Chondrocyte (in vitro differentiated cells): ENCODE results near the gene TRIM54. TPM values are rescaled to one million over a fixed set of nuclear protein-coding genes. Genes with fewer than 3 reads are reported as not detected.
A peak's percentile ranks its signal among the peaks of the same experiment; 100 is the strongest.
"Not testable (repeated sequence)": the region's sequence is repeated elsewhere in the genome, so short reads cannot be mapped to it uniquely, and the experiment has no call there.

ENCODE experiments used
- DNase-seq: peaks from one replicate; pipeline ENCODE4 v3.0.0; 2021; ENCODE audit warnings: mixed read lengths, low spot score
- H3K27ac Mint-ChIP-seq: one replicate; pipeline ENCODE4 v1.8.0; 2021; ENCODE audit warnings: mild to moderate bottlenecking, moderate library complexity, mixed read lengths; ENCODE audit not compliant: unreplicated experiment
- H3K27me3 Mint-ChIP-seq: 2 replicates; pipeline ENCODE4 v1.8.0; 2021; ENCODE audit warnings: low read depth, mixed read lengths
- H3K36me3 Mint-ChIP-seq: 2 replicates; pipeline ENCODE4 v1.8.0; 2021; ENCODE audit warnings: low read depth, mixed read lengths
- H3K4me1 Mint-ChIP-seq: 2 replicates; pipeline ENCODE4 v1.8.0; 2021; ENCODE audit warnings: low read depth, mild to moderate bottlenecking, mixed read lengths
- H3K4me3 Mint-ChIP-seq: one replicate; pipeline ENCODE4 v1.8.0; 2021; ENCODE audit warnings: mild to moderate bottlenecking, moderate library complexity, mixed read lengths; ENCODE audit not compliant: unreplicated experiment
- H3K9me3 Mint-ChIP-seq: 2 replicates; pipeline ENCODE4 v1.8.0; 2021; ENCODE audit warnings: low read depth, mixed read lengths
- total RNA-seq: library from RNA; stranded (reverse); gene quantifications from 3 replicates; pipeline ENCODE4 v1.2.1, GENCODE V29; 2021
- TF ChIP-seq, protein P1 (sequence below): fragments of 200-600 bp; sonication (generic); IDR thresholded peaks from 2 replicates; pipeline ENCODE4 v1.5.0; 2021; ENCODE audit warnings: antibody characterized with exemption, mild to moderate bottlenecking, moderate library complexity

TRIM54 gene
- total RNA-seq, 1 donor from 2014 or later = not detected

DNA sequence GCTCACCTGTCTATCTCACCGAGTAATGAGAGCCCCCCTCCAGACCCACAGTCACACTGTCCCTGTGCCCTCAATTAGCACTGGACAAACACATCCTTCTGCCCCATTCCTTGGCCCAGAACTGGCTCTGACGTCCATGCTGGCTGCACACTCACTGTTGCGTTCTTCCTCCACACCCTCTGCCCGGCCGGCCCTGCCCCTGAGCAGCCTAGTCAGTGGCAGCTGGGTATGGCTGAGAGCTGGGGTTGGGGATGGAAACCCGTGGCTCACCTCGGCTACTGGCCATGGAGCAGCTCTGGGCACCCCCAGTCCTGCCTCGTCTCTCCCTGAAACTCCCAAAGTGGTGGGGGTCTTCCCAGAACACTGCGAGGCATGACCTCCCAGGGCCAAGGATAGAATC, 32.5 kb downstream of the TRIM54 start:
- Mint-ChIP-seq H3K4me3 (no peak overlapping the region), H3K36me3 (peaks cover 12% of the 10 kb centered on the region), H3K4me1 (no peaks in the 10 kb centered on the region), H3K9me3 (no peaks in the 10 kb centered on the region), H3K27ac (no peak overlapping the region), H3K27me3 (no peaks in the 10 kb centered on the region)
- TF ChIP-seq, protein P1, sequence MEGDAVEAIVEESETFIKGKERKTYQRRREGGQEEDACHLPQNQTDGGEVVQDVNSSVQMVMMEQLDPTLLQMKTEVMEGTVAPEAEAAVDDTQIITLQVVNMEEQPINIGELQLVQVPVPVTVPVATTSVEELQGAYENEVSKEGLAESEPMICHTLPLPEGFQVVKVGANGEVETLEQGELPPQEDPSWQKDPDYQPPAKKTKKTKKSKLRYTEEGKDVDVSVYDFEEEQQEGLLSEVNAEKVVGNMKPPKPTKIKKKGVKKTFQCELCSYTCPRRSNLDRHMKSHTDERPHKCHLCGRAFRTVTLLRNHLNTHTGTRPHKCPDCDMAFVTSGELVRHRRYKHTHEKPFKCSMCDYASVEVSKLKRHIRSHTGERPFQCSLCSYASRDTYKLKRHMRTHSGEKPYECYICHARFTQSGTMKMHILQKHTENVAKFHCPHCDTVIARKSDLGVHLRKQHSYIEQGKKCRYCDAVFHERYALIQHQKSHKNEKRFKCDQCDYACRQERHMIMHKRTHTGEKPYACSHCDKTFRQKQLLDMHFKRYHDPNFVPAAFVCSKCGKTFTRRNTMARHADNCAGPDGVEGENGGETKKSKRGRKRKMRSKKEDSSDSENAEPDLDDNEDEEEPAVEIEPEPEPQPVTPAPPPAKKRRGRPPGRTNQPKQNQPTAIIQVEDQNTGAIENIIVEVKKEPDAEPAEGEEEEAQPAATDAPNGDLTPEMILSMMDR = no peak
- DNase-seq = no peak

DNA sequence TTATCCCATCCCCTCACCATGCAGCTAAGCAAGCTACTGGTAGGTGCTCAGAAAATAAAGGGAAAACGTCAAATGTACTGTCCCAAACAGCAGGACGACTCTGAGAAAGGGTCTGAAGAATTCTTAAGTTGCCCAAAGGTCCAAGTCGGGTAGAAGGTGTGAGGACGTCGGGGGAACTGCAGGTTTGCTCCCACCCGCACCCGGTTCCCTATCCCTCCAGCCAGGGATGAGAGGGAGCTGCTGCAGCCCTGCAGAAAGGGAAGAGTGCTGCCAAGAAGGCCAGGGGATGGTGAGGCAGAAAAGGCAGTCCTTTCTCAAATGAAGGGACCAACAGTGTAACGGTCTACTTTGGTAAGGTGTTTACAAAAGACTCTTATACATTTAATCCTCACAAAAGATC, 32.9 kb downstream of the TRIM54 start:
- Mint-ChIP-seq H3K27me3 (no peaks in the 10 kb centered on the region), H3K9me3 (no peaks in the 10 kb centered on the region), H3K4me1 (no peaks in the 10 kb centered on the region), H3K4me3 (no peak overlapping the region), H3K27ac (no peak overlapping the region), H3K36me3 (peaks cover 10% of the 10 kb centered on the region)
- DNase-seq = no peak
- TF ChIP-seq, protein P1 = no peak

DNA sequence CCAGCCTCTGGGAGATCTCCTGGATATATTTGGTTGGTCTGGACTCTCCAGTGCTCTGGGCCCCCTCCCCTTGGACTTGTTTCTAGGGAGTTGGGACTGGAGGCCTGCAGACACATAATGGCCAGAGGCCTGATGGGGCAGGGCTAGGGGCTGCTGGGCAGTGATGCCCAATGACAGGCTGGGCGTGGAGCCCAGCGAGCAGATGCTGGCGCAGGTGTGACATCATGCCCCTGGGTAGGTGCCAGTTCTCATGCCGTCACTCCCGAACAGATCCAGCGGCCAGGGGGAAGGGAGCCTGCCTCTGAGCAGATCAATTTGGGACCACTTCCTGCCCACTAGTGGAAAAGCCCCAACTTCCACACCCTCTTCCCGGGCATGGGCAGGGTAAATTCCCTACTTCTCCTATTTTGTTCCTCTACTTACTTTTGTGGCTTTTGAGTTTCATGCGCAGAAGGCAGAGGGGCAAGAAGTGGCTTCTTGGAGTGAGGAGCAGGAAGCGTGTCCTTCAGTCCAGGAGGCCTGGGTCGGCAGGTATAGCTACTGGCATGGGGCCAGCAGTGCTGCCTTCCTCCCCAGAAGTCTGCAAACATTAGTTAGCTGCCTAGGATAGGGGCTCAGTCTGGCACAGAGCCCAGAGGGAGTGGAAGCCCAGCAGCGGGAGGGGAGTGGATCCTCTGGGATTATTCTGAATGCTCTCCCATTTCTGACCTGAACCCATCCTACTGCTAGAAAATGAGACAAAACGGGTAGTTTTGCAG, 34.6 kb downstream of the TRIM54 start:
- no peak for DNase-seq

DNA sequence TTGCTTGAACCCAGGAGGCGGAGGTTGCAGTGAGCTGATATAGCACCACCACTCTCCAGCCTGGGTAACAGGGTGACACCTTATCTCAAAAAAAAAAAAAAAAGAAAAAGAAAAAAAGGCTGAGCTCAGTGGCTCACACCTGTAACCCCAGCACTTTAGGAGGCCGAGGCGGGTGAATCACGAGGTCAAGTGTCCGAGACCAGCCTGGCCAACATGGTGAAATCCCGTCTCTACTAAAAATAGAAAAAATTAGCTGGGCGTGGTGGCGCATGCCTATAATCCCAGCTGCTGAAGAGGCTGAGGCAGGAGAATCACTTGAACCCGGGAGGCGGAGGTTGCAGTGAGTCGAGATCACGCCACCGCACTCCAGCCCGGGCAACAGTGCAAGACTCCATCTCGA, 37.6 kb downstream of the TRIM54 start:
- H3K27me3 Mint-ChIP-seq, H3K27ac Mint-ChIP-seq, H3K4me3 Mint-ChIP-seq, H3K9me3 Mint-ChIP-seq, H3K36me3 Mint-ChIP-seq, DNase-seq: not testable (repeated sequence)
- H3K4me1 Mint-ChIP-seq = peaks cover 33% of the 10 kb centered on the region

More for the DNA sequence above, 34.6 kb downstream of the TRIM54 start:
- Mint-ChIP-seq H3K36me3 (peaks cover 2% of the 10 kb centered on the region), H3K27ac (no peak overlapping the region), H3K9me3 (no peaks in the 10 kb centered on the region), H3K4me1 (peaks cover 15% of the 10 kb centered on the region), H3K4me3 (no peak overlapping the region), H3K27me3 (no peaks in the 10 kb centered on the region)
- TF ChIP-seq, protein P1 = no peak

DNA sequence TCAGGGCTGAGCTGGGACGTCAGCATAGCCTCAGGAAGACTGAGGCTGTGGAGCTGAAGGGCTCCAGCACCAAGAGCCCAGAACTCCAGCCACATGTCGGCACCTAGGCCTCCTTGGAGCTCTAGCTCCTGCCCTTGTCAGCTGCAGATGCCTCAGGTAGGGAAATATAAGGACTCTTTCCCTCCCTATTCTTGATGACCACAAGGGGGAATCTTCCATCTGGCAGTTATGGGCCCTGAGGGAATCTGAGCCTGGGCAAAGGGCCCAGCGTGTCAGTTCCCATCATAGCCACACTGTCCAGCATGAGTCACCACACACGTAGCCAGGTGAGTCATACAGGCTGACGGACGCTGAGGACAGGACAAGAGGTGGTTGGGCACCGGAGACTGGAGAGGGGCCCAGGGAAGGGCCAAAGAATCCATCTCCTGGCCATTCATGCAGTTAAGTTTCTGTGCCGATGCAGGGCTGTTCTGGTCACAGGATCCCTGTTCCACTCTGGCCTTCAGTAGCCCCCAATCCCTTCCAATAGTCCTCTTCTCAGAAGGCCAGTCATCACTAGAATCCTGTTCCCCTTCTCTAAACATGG, 38.8 kb downstream of the TRIM54 start:
- TF ChIP-seq, protein P1 = peak; percentile 76
- no peak overlapping the region for H3K4me3 Mint-ChIP-seq
- peaks cover 2% of the 10 kb centered on the region for H3K36me3 Mint-ChIP-seq
- H3K9me3 Mint-ChIP-seq = no peaks in the 10 kb centered on the region
- H3K4me1 Mint-ChIP-seq = peaks cover 33% of the 10 kb centered on the region
- H3K27ac Mint-ChIP-seq = peak overlapping the region; percentile 93
- H3K27me3 Mint-ChIP-seq = no peaks in the 10 kb centered on the region
- no peak for DNase-seq
